Mesendoderm (in vitro differentiated cells): ENCODE measurements around the gene SLC47A2. TPM values are rescaled to one million over a fixed set of nuclear protein-coding genes. Genes with fewer than 3 reads are reported as not detected.
"Not testable (repeated sequence)": the region's sequence is repeated elsewhere in the genome, so short reads cannot be mapped to it uniquely, and the experiment has no call there.

Experiments used
- DNase-seq: peaks from one replicate; pipeline ENCODE4 v3.0.0; 2013
- H2AK5ac ChIP-seq: 2 replicates; pipeline ENCODE4 v1.6.1; 2013; ENCODE audit warnings: low read length, inconsistent platforms
- H2BK120ac ChIP-seq: 2 replicates; pipeline ENCODE4 v1.6.1; 2013; ENCODE audit warnings: low read depth, mild to moderate bottlenecking, low read length, moderate library complexity, mixed read lengths
- H2BK15ac ChIP-seq: replicated peaks from 2 replicates; pipeline ENCODE4 v1.6.1; 2013; ENCODE audit warnings: low read depth, mild to moderate bottlenecking, moderate library complexity
- H2BK5ac ChIP-seq: 2 replicates; pipeline ENCODE4 v1.6.1; 2013; ENCODE audit warnings: low read length, inconsistent platforms
- H3K18ac ChIP-seq: 2 replicates; pipeline ENCODE4 v1.6.1; 2013; ENCODE audit warnings: mild to moderate bottlenecking, low read length, mixed read lengths
- H3K23ac ChIP-seq: one replicate; pipeline ENCODE4 v1.6.1; 2013; ENCODE audit warnings: low read length
- H3K27ac ChIP-seq: 2 replicates; pipeline ENCODE4 v1.5.1; 2013; ENCODE audit warnings: low read depth, mild to moderate bottlenecking, inconsistent platforms, low read length, moderate library complexity
- H3K27me3 ChIP-seq: 2 replicates; pipeline ENCODE4 v1.6.1; 2013; ENCODE audit warnings: low read length, control low read depth, mild to moderate bottlenecking, inconsistent platforms; ENCODE audit not compliant: insufficient read depth, poor library complexity
- H3K36me3 ChIP-seq: 2 replicates; pipeline ENCODE4 v1.6.1; 2013; ENCODE audit warnings: low read length, inconsistent platforms; ENCODE audit not compliant: control insufficient read depth, insufficient read depth
- H3K4ac ChIP-seq: one replicate; pipeline ENCODE4 v1.6.1; 2013; ENCODE audit warnings: low read depth, mild to moderate bottlenecking, low read length, moderate library complexity
- H3K4me1 ChIP-seq: 2 replicates; pipeline ENCODE4 v1.6.1; 2013; ENCODE audit warnings: low read depth, low read length, inconsistent platforms; ENCODE audit not compliant: control insufficient read depth
- H3K4me2 ChIP-seq: 2 replicates; pipeline ENCODE4 v1.6.1; 2013; ENCODE audit warnings: low read length
- H3K4me3 ChIP-seq: 2 replicates; pipeline ENCODE4 v1.5.1; 2013; ENCODE audit warnings: mild to moderate bottlenecking, low read length
- H3K56ac ChIP-seq: one replicate; pipeline ENCODE4 v1.6.1; 2013; ENCODE audit warnings: low read length
- H3K79me1 ChIP-seq: 2 replicates; pipeline ENCODE4 v1.6.1; 2013; ENCODE audit warnings: low read length, inconsistent platforms
- H3K79me2 ChIP-seq: 2 replicates; pipeline ENCODE4 v1.6.1; 2013; ENCODE audit warnings: mild to moderate bottlenecking, low read length; ENCODE audit not compliant: control insufficient read depth, insufficient read depth
- H3K9ac ChIP-seq: 2 replicates; pipeline ENCODE4 v1.6.1; 2013; ENCODE audit warnings: low read length, inconsistent platforms
- H4K5ac ChIP-seq: one replicate; pipeline ENCODE4 v1.6.1; 2013; ENCODE audit warnings: low read length
- H4K8ac ChIP-seq: one replicate; pipeline ENCODE4 v1.6.1; 2013; ENCODE audit warnings: low read depth, mild to moderate bottlenecking, control low read depth, low read length, moderate library complexity
- WGBS: extraction: QIAGEN DNeasy Blood & Tissue Kit; methylation state at CpG from one replicate; pipeline ENCODE4 v1.1.7; 2013; ENCODE audit warnings: low lambda C conversion rate, missing lambda C conversion rate; ENCODE audit not compliant: insufficient coverage; ENCODE audit errors: extremely low coverage; 5-methylcytosine and 5-hydroxymethylcytosine counted together
- polyA plus RNA-seq, 2 experiments: library from polyadenylated mRNA; stranded (reverse); fragments of 200-250 nt; gene quantifications; one replicate each; pipeline ENCODE4 v1.2.3, GENCODE V29; 2013

Gene SLC47A2, protein sequence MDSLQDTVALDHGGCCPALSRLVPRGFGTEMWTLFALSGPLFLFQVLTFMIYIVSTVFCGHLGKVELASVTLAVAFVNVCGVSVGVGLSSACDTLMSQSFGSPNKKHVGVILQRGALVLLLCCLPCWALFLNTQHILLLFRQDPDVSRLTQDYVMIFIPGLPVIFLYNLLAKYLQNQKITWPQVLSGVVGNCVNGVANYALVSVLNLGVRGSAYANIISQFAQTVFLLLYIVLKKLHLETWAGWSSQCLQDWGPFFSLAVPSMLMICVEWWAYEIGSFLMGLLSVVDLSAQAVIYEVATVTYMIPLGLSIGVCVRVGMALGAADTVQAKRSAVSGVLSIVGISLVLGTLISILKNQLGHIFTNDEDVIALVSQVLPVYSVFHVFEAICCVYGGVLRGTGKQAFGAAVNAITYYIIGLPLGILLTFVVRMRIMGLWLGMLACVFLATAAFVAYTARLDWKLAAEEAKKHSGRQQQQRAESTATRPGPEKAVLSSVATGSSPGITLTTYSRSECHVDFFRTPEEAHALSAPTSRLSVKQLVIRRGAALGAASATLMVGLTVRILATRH
- polyA plus RNA-seq (2013, experiment 1 of 2), result not detected
- 0.03 TPM for polyA plus RNA-seq (2013, experiment 2 of 2)

DNA sequence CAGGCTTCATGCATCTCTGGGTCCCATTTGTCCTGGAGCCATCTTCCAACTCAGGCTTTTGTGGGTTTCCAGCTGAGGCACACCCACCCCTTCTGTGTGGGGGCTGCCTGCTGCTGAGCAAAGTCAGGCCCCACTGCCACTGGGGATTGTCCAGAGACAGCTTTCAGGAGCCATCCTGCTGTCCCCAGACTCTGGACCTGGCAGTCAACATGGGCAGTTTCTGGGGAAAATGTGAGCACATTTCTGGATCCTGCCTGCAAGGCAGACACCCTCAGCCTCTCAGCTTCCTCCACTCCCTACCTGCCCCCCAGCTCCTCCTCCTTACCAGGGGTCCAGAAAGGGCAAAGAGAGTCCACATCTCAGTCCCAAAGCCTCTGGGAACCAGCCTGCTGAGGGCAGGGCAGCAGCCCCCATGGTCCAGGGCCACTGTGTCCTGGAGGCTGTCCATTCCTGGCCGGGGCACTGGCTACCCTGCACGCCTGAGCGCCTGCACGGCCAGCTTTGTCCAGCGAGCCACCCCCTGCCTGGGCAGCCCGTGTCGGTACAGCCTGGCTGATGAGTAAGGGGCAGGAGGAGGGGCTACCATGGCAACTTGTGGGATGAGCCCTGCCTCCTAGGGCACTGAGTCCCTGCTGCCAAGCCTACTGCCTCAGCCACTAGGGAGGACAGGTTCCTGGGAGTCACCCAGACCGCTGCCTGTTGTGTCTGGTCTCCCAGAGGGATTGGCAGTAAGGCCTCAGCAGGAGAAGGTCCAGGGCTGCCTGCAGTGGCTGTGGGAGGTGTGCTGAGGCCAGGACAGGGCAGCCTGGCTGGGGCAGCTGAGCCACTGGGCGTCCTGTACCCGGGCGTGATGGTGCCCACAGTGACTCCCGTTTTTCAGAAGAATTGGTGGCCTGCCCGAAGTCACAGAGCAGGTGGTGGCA, at the start of gene SLC47A2:
Gene SLC47A2 (minus strand): TSS at position 477 of the 923 bp plus-strand sequence. CDS start 29 bp downstream, at position 448.
- Histone ChIP-seq H3K23ac (no peak within 1 kb of the TSS), H3K27ac (no peak within 1 kb of the TSS), H4K8ac (no peak within 1 kb of the TSS), H3K4me1 (no peaks in the 10 kb centered on the region), H2BK15ac (no peak within 1 kb of the TSS), H2BK120ac (no peak within 1 kb of the TSS), H3K56ac (no peak within 1 kb of the TSS), H3K79me1 (no peaks in the 10 kb centered on the region), H3K79me2 (no peaks in the 10 kb centered on the region), H3K27me3 (no peaks in the 10 kb centered on the region), H2AK5ac (no peak within 1 kb of the TSS), H3K4me2 (no peak within 1 kb of the TSS), H3K4me3 (no peak within 1 kb of the TSS), H3K36me3 (no peaks in the 10 kb centered on the region), H3K18ac (no peak within 1 kb of the TSS), H3K4ac (no peak within 1 kb of the TSS), H2BK5ac (no peak within 1 kb of the TSS), H4K5ac (no peak within 1 kb of the TSS), H3K9ac (no peak within 1 kb of the TSS)
- DNase-seq, result no peak
- no CpG with 5 or more reads among the region's 13 CpGs for WGBS

DNA sequence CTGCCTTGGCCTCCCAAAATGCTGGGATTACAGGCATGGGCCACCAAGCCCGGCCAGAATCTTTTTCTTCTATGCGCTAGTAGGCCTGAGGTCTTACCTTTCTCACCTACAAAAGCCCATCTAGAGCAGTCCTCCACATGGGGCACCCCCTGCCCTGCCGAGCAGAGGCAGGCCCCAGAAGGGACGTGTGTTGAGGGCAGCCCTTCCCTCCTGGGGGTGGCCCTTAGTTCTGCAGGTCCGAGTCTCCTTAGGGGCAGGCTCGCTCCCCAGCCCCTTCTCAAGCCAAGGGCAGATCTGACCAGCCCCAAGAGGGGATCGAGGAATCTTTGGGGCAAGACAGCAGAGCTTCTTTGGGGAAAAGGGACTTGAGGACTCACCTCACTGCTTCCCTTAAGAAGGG, 49.6 kb upstream of the SLC47A2 start:
- Histone ChIP-seq H3K36me3 (no peaks in the 10 kb centered on the region), H3K4me1 (no peaks in the 10 kb centered on the region), H3K18ac (no peak overlapping the region), H3K4ac (no peak overlapping the region), H4K5ac (no peak overlapping the region), H2BK5ac (no peak overlapping the region), H3K23ac (no peak overlapping the region), H2BK120ac (no peak overlapping the region), H3K56ac (peak overlapping the region; percentile 40), H3K9ac (no peak overlapping the region), H2AK5ac (no peak overlapping the region), H3K79me1 (no peaks in the 10 kb centered on the region), H3K79me2 (no peaks in the 10 kb centered on the region), H3K4me3 (no peak overlapping the region), H3K4me2 (no peak overlapping the region), H3K27me3 (no peaks in the 10 kb centered on the region), H4K8ac (no peak overlapping the region), H2BK15ac (no peak overlapping the region), H3K27ac (no peak overlapping the region)
- no peak for DNase-seq
- WGBS, result no CpG with 5 or more reads among the region's 7 CpGs

DNA sequence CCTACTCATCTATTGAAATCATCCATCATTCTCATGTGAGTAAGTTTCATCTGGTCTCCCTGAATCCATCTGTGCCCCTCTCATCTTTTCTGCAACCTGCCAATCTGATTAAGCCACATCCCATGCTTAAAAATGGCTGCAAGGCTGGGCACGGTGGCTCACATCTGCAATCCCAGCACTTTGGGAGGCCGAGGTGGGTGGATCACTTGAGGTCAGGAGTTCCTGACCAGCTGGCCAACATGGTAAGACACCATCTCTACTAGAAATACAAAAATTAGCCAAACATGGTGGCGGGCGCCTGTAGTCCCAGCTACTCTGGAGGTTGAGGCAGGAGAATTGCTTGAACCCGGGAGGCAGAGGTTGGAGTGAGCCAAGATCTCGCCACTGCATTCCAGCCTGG, 47.6 kb upstream of the SLC47A2 start:
- H4K5ac ChIP-seq, H3K27me3 ChIP-seq, H2BK15ac ChIP-seq, H3K79me2 ChIP-seq, H3K79me1 ChIP-seq, H3K23ac ChIP-seq, H2BK5ac ChIP-seq, DNase-seq, H3K4me1 ChIP-seq, H2BK120ac ChIP-seq, H3K4ac ChIP-seq, H3K4me3 ChIP-seq, H3K18ac ChIP-seq, H3K36me3 ChIP-seq, H2AK5ac ChIP-seq, H3K27ac ChIP-seq, H4K8ac ChIP-seq, H3K56ac ChIP-seq, H3K4me2 ChIP-seq, H3K9ac ChIP-seq: not testable (repeated sequence)
- WGBS, result no CpG with 5 or more reads among the region's 6 CpGs

DNA sequence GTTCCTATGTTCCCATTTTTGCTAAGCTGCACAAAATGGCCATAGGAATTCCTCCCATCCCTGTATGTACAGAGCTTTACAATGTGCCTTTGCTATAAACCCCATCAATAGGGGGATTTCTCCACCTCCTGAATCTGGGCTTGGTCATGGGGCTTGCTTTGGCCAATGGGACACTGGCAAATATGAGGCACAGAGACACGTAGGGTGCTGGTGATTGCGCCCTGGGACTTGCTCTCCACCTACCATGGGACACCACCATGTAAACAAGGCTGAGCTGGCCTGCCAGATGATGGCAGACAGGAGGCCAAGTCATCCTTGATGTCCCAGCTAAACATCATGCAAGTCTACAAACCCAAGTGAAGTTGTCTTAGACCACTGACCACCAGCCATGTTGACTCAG, 47.0 kb upstream of the SLC47A2 start:
- no peak for DNase-seq
- no peak overlapping the region for H3K4ac ChIP-seq
- H2BK5ac ChIP-seq, result no peak overlapping the region
- H3K79me1 ChIP-seq, result no peaks in the 10 kb centered on the region
- no peak overlapping the region for H3K23ac ChIP-seq
- no peak overlapping the region for H3K9ac ChIP-seq
- H4K5ac ChIP-seq, result no peak overlapping the region
- H2AK5ac ChIP-seq, result no peak overlapping the region
- no peak overlapping the region for H3K27ac ChIP-seq
- H3K4me1 ChIP-seq, result no peaks in the 10 kb centered on the region
- H2BK15ac ChIP-seq, result no peak overlapping the region
- H3K4me2 ChIP-seq, result no peak overlapping the region
- H3K27me3 ChIP-seq, result no peaks in the 10 kb centered on the region
- no peaks in the 10 kb centered on the region for H3K36me3 ChIP-seq
- no peak overlapping the region for H3K18ac ChIP-seq
- H3K56ac ChIP-seq, result no peak overlapping the region
- H4K8ac ChIP-seq, result no peak overlapping the region
- no CpG with 5 or more reads among the region's 2 CpGs for WGBS
- H3K79me2 ChIP-seq, result no peaks in the 10 kb centered on the region
- no peak overlapping the region for H2BK120ac ChIP-seq
- H3K4me3 ChIP-seq, result no peak overlapping the region

DNA sequence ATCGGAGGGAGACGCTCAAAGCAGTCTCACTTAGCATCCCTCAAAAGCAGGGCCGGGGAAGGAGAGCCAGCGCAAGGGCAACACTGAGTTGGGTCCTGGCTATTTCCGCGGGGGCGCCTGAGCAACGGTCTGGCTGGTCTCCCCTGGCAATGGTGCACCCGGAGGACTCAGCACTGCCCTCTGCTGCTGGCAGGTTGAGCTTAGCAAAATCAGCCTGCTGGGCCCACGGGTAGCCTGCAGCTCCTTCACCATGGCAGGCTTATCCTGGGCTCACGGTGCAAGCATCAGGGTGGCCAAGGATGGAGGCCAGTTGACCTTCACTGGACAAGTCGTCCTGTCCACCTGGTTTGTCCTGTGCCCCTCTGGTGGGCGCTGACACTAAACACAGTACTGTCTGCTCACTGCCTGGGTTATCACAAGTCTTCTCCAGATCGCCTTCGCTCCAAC, 46.2 kb upstream of the SLC47A2 start:
- H3K23ac ChIP-seq, result no peak overlapping the region
- WGBS, result no CpG with 5 or more reads among the region's 15 CpGs
- H3K4ac ChIP-seq, result no peak overlapping the region
- H2BK120ac ChIP-seq, result no peak overlapping the region
- H3K27me3 ChIP-seq, result no peaks in the 10 kb centered on the region
- H3K79me1 ChIP-seq, result no peaks in the 10 kb centered on the region
- H2BK15ac ChIP-seq, result no peak overlapping the region
- H3K4me3 ChIP-seq, result no peak overlapping the region
- no peak overlapping the region for H3K18ac ChIP-seq
- peak overlapping the region; percentile 44 for H3K56ac ChIP-seq
- peak; percentile 77 for DNase-seq
- H3K4me1 ChIP-seq, result no peaks in the 10 kb centered on the region
- H2BK5ac ChIP-seq, result no peak overlapping the region
- no peak overlapping the region for H3K9ac ChIP-seq
- H2AK5ac ChIP-seq, result no peak overlapping the region
- no peaks in the 10 kb centered on the region for H3K79me2 ChIP-seq
- H4K5ac ChIP-seq, result no peak overlapping the region
- H3K4me2 ChIP-seq, result no peak overlapping the region
- no peaks in the 10 kb centered on the region for H3K36me3 ChIP-seq
- no peak overlapping the region for H4K8ac ChIP-seq
- no peak overlapping the region for H3K27ac ChIP-seq
